HepG2 (cell line): ENCODE results near the gene MAP3K19. TPM values are rescaled to one million over a fixed set of nuclear protein-coding genes. Genes with fewer than 3 reads are reported as not detected.

ENCODE experiments used
- BRD4 ChIP-seq: sonication (generic); formaldehyde crosslinking; IDR thresholded peaks from 2 replicates; pipeline ENCODE4 v1.4.0; 2020; ENCODE audit warnings: missing genetic modification reagents
- DR1 ChIP-seq: sonication (generic); formaldehyde crosslinking; IDR thresholded peaks from 2 replicates; pipeline ENCODE4 v1.8.0; 2021; ENCODE audit warnings: mild to moderate bottlenecking, missing genetic modification reagents, inconsistent platforms
- ERF ChIP-seq: IDR thresholded peaks from 2 replicates; pipeline ENCODE4 v1.6.1; 2018; ENCODE audit warnings: missing biosample characterization, missing genetic modification reagents
- HIVEP1 ChIP-seq: sonication (generic); formaldehyde crosslinking; IDR thresholded peaks from 2 replicates; pipeline ENCODE4 v1.4.0; 2020; ENCODE audit warnings: mild to moderate bottlenecking, missing genetic modification reagents
- KLF12 ChIP-seq: sonication (generic); formaldehyde crosslinking; IDR thresholded peaks from 2 replicates; pipeline ENCODE4 v1.4.0; 2020; ENCODE audit warnings: missing genetic modification reagents, borderline replicate concordance
- NR2C2 ChIP-seq: sonication (generic); formaldehyde crosslinking; IDR thresholded peaks from 2 replicates; pipeline ENCODE4 v1.4.0; 2020; ENCODE audit warnings: missing genetic modification reagents, mild to moderate bottlenecking, moderate library complexity, borderline replicate concordance
- PAXIP1 ChIP-seq: sonication (generic); formaldehyde crosslinking; conservative IDR thresholded peaks from 2 replicates; pipeline ENCODE4 v1.4.0; 2020; ENCODE audit warnings: mild to moderate bottlenecking, missing genetic modification reagents, moderate library complexity
- RARG ChIP-seq: sonication (generic); formaldehyde crosslinking; IDR thresholded peaks from 2 replicates; pipeline ENCODE4 v1.4.0; 2020; ENCODE audit warnings: low read depth, mild to moderate bottlenecking, missing genetic modification reagents
- RFX3 ChIP-seq: IDR thresholded peaks from 2 replicates; pipeline ENCODE4 v1.6.1; 2016; ENCODE audit warnings: missing biosample characterization, missing genetic modification reagents
- SNRNP70 ChIP-seq: fragments of 200-400 bp; formaldehyde crosslinking; IDR thresholded peaks from 2 replicates; pipeline ENCODE4 v1.6.1; 2017; ENCODE audit warnings: mild to moderate bottlenecking, low read depth, low read length, moderate library complexity
- SP1 ChIP-seq, 2 experiments: fragments of 450-650 bp in 1 of 2; sonication (generic) in 1 of 2; formaldehyde crosslinking in 1 of 2; IDR thresholded peaks; 2 replicates each; pipeline versions ENCODE4 v1.4.0 to v1.6.1; 2016 to 2020; ENCODE audit warnings: missing genetic modification reagents in 1 of 2
- SUZ12 ChIP-seq: fragments of 150-350 bp; IDR thresholded peaks from 2 replicates; pipeline ENCODE4 v1.6.1; 2014; ENCODE audit warnings: low read depth, low read length
- TAF15 ChIP-seq: fragments of 200-400 bp; formaldehyde crosslinking; IDR thresholded peaks from one replicate; pipeline ENCODE4 v1.6.1; 2018; ENCODE audit warnings: mild to moderate bottlenecking, low read depth, low read length; ENCODE audit not compliant: poor library complexity, severe bottlenecking
- TFAP4 ChIP-seq: sonication (generic); IDR thresholded peaks from 2 replicates; pipeline ENCODE4 v1.6.1; 2016; ENCODE audit warnings: low read depth, borderline replicate concordance
- XBP1 ChIP-seq: sonication (generic); formaldehyde crosslinking; IDR thresholded peaks from 2 replicates; pipeline ENCODE4 v1.5.0; 2020; ENCODE audit warnings: missing genetic modification reagents
- ZNF274 ChIP-seq: sonication (generic); formaldehyde crosslinking; IDR thresholded peaks from 2 replicates; pipeline ENCODE4 v1.5.1; 2020; ENCODE audit warnings: mild to moderate bottlenecking, missing genetic modification reagents
- ZNF556 ChIP-seq: sonication (generic); formaldehyde crosslinking; IDR thresholded peaks from 2 replicates; pipeline ENCODE4 v1.4.0; 2020; ENCODE audit warnings: mild to moderate bottlenecking, missing genetic modification reagents, borderline replicate concordance
- ZNF784 ChIP-seq: sonication (generic); formaldehyde crosslinking; IDR thresholded peaks from 2 replicates; pipeline ENCODE4 v1.5.1; 2020; ENCODE audit warnings: missing genetic modification reagents, mild to moderate bottlenecking, borderline replicate concordance
- ZNF83 ChIP-seq: sonication (generic); formaldehyde crosslinking; IDR thresholded peaks from 2 replicates; pipeline ENCODE4 v1.4.0; 2020; ENCODE audit warnings: missing genetic modification reagents, mild to moderate bottlenecking, borderline replicate concordance
- ZNF879 ChIP-seq: sonication (generic); formaldehyde crosslinking; IDR thresholded peaks from 2 replicates; pipeline ENCODE4 v1.8.1; 2023; ENCODE audit warnings: missing genetic modification reagents
- ZSCAN9 ChIP-seq: IDR thresholded peaks from 2 replicates; pipeline ENCODE4 v1.6.1; 2016; ENCODE audit warnings: borderline replicate concordance
- polyA plus RNA-seq, 8 experiments: library from polyadenylated mRNA; depleted of rRNA in 3 of 8; stranded (reverse) in 7 of 8; unstranded in 1 of 8; fragments of >200 nt; fragmentation: Illumina TruSeq in 4 of 8; extraction: Trizol in 4 of 8; gene quantifications; 2 replicates each; pipeline versions ENCODE4 v1.2.1 to v1.2.3, GENCODE V29; 2011 to 2016; ENCODE audit warnings: low read depth in 4 of 8, missing spikeins in 1 of 8, mixed read lengths in 1 of 8; ENCODE audit not compliant: insufficient read depth in 1 of 8
- total RNA-seq, 5 experiments: library from RNA; depleted of rRNA; stranded (reverse); fragments of >200 nt; fragmentation: Illumina TruSeq; extraction: Trizol; gene quantifications; 2 replicates each; pipeline ENCODE4 v1.2.3, GENCODE V29; 2016; ENCODE audit warnings: low read depth in 1 of 5
- TF ChIP-seq, protein P1 (sequence below): sonication (generic); formaldehyde crosslinking; IDR thresholded peaks from 2 replicates; pipeline ENCODE4 v1.8.0; 2022; ENCODE audit warnings: missing genetic modification reagents, mild to moderate bottlenecking, borderline replicate concordance
- TF ChIP-seq, protein P2 (sequence below): sonication (generic); formaldehyde crosslinking; IDR thresholded peaks from 2 replicates; pipeline ENCODE4 v1.8.0; 2022; ENCODE audit warnings: mild to moderate bottlenecking, missing genetic modification reagents, moderate library complexity

The MAP3K19 gene
- total and polyA plus RNA-seq, 2 of the 13 experiments (the other 11 are each of a cell fraction or from before 2014, with no cell fraction given) = not detected

DNA sequence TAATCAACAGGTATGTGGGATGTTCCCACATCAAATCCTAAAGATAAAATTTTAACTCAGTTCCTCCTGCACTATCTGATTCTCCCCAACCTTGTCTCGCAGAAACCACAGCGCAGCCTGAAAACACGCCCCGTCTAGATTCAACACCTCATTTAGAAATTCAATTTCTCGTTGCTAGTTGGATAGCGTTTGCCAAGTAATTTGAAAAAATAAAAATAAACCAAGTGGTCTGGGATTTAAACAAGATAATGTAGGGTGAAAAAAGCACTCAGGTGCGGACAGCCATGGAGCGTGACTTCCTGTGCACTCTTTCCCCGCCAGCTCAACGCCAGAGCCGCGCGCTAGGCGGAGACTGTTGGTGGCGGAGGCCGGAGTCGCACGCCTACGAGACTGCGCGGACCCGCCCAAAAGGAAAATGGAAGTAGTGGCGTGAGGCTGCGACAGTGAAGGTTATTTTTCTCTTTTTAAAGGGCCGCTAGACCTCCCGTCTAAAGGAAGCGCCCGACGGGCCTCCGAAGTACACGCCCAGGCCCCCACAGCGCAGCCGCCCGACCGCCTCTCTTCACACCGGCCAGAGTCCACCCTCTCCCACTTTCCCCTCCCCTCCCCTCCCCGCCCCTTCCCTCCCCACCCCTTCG is 129.2 kb downstream of the MAP3K19 start (continued):
- TF ChIP-seq ZNF784 (CRISPR knock-in tag) (no peak), KLF12 (CRISPR knock-in tag) (no peak), SP1 (IDR thresholded peaks at IDR 0.05) (no peak), SP1 (CRISPR knock-in tag; IDR thresholded peaks at IDR 0.05) (peak; percentile 23; the same call in 1 of the 2 replicates), TAF15 (no peak), ZNF83 (CRISPR knock-in tag) (no peak), TFAP4 (peak; percentile 22; the same call in 1 of the 2 replicates), ZSCAN9 (CRISPR knock-in tag) (0 out of 2 replicates have a peak, but pooled peaks have one; percentile 10), ERF (no peak; the same call in 1 of the 2 replicates), ZNF274 (no peak), ZNF879 (0 out of 2 replicates have a peak, but pooled peaks have one; percentile 32), SUZ12 (no peak), HIVEP1 (CRISPR knock-in tag) (no peak), RARG (CRISPR knock-in tag) (no peak), RFX3 (no peak), BRD4 (CRISPR knock-in tag) (peak; percentile 72), PAXIP1 (CRISPR knock-in tag) (peak; percentile 46; the same call in 1 of the 2 replicates), NR2C2 (CRISPR knock-in tag) (no peak), XBP1 (CRISPR knock-in tag) (no peak), SNRNP70 (no peak), ZNF556 (CRISPR knock-in tag) (no peak), DR1 (CRISPR knock-in tag) (0 out of 2 replicates have a peak, but pooled peaks have one; percentile 51)
- TF ChIP-seq, protein P1, sequence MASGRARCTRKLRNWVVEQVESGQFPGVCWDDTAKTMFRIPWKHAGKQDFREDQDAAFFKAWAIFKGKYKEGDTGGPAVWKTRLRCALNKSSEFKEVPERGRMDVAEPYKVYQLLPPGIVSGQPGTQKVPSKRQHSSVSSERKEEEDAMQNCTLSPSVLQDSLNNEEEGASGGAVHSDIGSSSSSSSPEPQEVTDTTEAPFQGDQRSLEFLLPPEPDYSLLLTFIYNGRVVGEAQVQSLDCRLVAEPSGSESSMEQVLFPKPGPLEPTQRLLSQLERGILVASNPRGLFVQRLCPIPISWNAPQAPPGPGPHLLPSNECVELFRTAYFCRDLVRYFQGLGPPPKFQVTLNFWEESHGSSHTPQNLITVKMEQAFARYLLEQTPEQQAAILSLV = no peak
- TF ChIP-seq, protein P2, sequence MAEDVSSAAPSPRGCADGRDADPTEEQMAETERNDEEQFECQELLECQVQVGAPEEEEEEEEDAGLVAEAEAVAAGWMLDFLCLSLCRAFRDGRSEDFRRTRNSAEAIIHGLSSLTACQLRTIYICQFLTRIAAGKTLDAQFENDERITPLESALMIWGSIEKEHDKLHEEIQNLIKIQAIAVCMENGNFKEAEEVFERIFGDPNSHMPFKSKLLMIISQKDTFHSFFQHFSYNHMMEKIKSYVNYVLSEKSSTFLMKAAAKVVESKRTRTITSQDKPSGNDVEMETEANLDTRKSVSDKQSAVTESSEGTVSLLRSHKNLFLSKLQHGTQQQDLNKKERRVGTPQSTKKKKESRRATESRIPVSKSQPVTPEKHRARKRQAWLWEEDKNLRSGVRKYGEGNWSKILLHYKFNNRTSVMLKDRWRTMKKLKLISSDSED (CRISPR knock-in tag) = no peak
